Epithelial cell of esophagus (primary cell): ENCODE measurements around the gene RAB40C.

Experiments used
- DNase-seq: peaks from one replicate; pipeline ENCODE4 v3.0.0; 2010; ENCODE audit warnings: low read depth
- H3K4me3 ChIP-seq: 2 replicates; pipeline ENCODE4 v1.5.1; 2011; ENCODE audit warnings: mild to moderate bottlenecking, low read length, control low read depth
- TF ChIP-seq, protein P1 (sequence below): IDR thresholded peaks from 2 replicates; pipeline ENCODE4 v1.5.1; 2011; ENCODE audit warnings: low read depth, mild to moderate bottlenecking, low read length, control low read depth, inconsistent platforms; ENCODE audit not compliant: insufficient read depth; ENCODE audit errors: missing control alignments

The RAB40C gene

GRCh38 chr16:609984-610383 is 20.1 kb downstream of the RAB40C start:
- no peak overlapping the region for H3K4me3 ChIP-seq
- TF ChIP-seq, protein P1, sequence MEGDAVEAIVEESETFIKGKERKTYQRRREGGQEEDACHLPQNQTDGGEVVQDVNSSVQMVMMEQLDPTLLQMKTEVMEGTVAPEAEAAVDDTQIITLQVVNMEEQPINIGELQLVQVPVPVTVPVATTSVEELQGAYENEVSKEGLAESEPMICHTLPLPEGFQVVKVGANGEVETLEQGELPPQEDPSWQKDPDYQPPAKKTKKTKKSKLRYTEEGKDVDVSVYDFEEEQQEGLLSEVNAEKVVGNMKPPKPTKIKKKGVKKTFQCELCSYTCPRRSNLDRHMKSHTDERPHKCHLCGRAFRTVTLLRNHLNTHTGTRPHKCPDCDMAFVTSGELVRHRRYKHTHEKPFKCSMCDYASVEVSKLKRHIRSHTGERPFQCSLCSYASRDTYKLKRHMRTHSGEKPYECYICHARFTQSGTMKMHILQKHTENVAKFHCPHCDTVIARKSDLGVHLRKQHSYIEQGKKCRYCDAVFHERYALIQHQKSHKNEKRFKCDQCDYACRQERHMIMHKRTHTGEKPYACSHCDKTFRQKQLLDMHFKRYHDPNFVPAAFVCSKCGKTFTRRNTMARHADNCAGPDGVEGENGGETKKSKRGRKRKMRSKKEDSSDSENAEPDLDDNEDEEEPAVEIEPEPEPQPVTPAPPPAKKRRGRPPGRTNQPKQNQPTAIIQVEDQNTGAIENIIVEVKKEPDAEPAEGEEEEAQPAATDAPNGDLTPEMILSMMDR, result no peak
- DNase-seq, result no peak

- peak; percentile 83 for DNase-seq
- no peak overlapping the region for H3K4me3 ChIP-seq
- TF ChIP-seq, protein P1, result peak; percentile 80
Measured at GRCh38 chr16:610513-611381, 20.9 kb downstream of the RAB40C start.

DNA sequence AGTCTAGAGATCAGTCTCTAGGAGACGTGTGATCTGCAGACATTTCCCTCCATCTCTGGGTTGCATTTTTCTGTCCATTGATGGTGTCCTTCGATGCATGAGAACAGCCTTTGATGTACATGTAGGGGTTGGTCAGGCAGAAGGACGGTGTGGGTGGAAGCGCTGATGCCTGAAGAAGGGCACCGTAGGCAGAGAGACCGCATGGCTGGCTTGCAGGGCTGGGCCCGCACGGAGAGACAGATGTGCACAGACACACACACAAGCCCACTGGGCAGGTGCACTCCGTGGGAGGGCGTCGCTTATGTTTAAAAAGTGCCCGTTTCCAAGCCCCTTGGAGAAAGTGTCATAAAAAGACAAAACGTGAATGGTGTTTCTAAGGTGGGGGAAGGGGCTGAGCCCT is 25.3 kb downstream of the RAB40C start:
- H3K4me3 ChIP-seq, result no peak overlapping the region
- no peak for DNase-seq
- TF ChIP-seq, protein P1, result no peak

DNA sequence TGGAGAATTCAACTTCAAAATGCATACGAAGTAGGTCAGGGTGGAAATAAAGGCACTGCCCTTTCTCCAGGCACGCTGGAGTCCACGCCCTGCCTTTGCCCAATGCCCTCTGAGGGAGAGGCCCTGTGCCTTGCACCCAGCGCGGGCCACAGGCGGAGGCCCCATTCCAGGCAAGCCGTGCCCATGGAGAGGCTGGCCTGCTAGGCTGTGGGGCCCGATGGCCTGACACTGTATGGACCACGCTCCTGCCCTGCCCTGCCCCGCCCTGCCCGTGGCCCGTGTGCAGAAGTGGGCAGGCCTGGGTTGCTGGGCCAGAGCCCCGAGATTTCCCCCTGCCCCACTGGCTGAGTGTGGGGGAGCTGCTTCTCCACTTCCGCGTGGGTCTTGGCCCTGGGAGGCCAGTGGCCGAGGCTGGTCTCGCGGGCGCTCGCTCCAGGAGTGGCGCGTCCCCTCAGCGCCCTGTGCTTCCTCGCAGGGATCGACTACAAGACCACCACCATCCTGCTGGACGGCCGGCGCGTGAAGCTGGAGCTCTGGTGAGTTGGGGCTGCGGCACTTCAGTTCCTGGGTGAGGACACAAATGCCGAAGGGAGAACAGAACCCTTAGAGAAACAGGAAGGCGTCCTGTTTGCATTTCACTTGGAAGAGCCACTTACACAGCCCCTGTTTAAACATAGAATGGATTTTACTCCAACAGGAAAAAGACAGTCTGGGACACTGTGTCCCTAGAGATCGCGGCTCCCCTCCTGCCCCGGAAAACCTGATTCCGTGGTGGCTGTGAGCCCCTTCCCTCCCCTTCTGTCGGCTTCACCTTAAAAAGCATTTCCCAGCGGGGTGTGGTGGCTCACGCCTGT is 27.1 kb downstream of the RAB40C start:
- no peak overlapping the region for H3K4me3 ChIP-seq
- TF ChIP-seq, protein P1, result no peak
- DNase-seq, result no peak

- no peak for DNase-seq
- no peak overlapping the region for H3K4me3 ChIP-seq
- TF ChIP-seq, protein P1, result no peak
Measured at GRCh38 chr16:617855-618254, 28.0 kb downstream of the RAB40C start.

DNA sequence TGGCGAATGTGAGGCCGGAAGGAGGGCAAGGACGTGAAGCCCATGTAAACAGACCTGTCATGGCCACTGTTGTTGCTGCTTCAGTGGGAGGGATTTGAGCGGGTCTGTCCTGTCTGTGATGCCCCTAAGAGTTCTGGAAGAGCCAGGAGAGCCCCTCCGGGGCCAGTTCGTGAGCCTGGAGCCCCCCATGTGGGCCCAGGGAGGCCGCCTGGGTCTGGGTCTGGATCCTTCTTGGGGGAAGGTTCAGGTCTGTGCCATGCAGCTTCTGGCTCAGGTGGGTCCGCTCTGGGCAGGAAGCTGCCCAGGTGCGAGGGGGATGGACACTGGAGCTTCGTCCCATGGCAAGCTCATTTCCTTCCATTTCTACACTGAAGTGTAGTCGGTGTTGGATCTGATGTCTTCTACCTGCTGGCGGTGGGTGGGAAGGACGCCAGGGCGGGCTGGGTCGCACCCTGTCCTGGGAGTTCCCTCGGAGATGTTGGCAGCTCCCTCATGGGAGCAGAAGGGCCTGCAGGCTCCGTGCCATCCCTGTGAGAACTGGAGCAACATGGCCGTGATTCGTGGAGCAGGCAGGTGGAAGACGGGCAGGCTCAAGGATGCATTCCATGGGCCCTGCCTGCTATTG is 29.7 kb downstream of the RAB40C start:
- no peak for DNase-seq

More for the DNA sequence above, 29.7 kb downstream of the RAB40C start:
- no peak overlapping the region for H3K4me3 ChIP-seq
- TF ChIP-seq, protein P1, result no peak
